HG03460 (cell line): ENCODE results near the gene UBE3C.
A peak's percentile ranks its signal among the peaks of the same experiment; 100 is the strongest.
"Not testable (repeated sequence)": the region's sequence is repeated elsewhere in the genome, so short reads cannot be mapped to it uniquely, and the experiment has no call there.

Experiments used
- ATAC-seq: cut with Tn5 transposase; IDR thresholded peaks from one replicate; pipeline ENCODE4 v1.9.1; 2021; ENCODE audit not compliant: unreplicated experiment

Gene UBE3C

GRCh38 chr7:157233677-157234076 lies 95.0 kb downstream of the UBE3C start:
- ATAC-seq = no peak

- ATAC-seq = no peak
Measured at GRCh38 chr7:157234271-157234670, 95.5 kb downstream of the UBE3C start.

- no peak for ATAC-seq
Measured at GRCh38 chr7:157235357-157236333, 96.9 kb downstream of the UBE3C start.

- ATAC-seq = no peak
Measured at GRCh38 chr7:157238087-157238486, 99.4 kb downstream of the UBE3C start.

GRCh38 chr7:157239571-157240270 lies 101.0 kb downstream of the UBE3C start:
- ATAC-seq = no peak

GRCh38 chr7:157241631-157242030 lies 102.9 kb downstream of the UBE3C start:
- ATAC-seq = no peak

GRCh38 chr7:157244516-157245294 lies 106.0 kb downstream of the UBE3C start:
- ATAC-seq = no peak

- no peak for ATAC-seq
Measured at GRCh38 chr7:157246052-157246451, 107.3 kb downstream of the UBE3C start.

- no peak for ATAC-seq
Measured at GRCh38 chr7:157248659-157249058, 109.9 kb downstream of the UBE3C start.

- ATAC-seq = peak; percentile 82
Measured at GRCh38 chr7:157250605-157251228, 112.0 kb downstream of the UBE3C start.

GRCh38 chr7:157251817-157252216 lies 113.1 kb downstream of the UBE3C start:
- not testable (repeated sequence) for ATAC-seq

- no peak for ATAC-seq
Measured at GRCh38 chr7:157253850-157254249, 115.1 kb downstream of the UBE3C start.

GRCh38 chr7:157254781-157255180 lies 116.1 kb downstream of the UBE3C start:
- ATAC-seq = not testable (repeated sequence)

- no peak for ATAC-seq
Measured at GRCh38 chr7:157255201-157255606, 116.5 kb downstream of the UBE3C start.

GRCh38 chr7:157263156-157263555 lies 124.4 kb downstream of the UBE3C start:
- no peak for ATAC-seq

- no peak for ATAC-seq
Measured at GRCh38 chr7:157265051-157265450, 126.3 kb downstream of the UBE3C start.

- ATAC-seq = no peak
Measured at GRCh38 chr7:157266272-157266671, 127.5 kb downstream of the UBE3C start.

GRCh38 chr7:157267516-157267915 lies 128.8 kb downstream of the UBE3C start:
- no peak for ATAC-seq

- no peak for ATAC-seq
Measured at GRCh38 chr7:157267956-157268355, 129.2 kb downstream of the UBE3C start.

GRCh38 chr7:157268540-157268939 lies 129.8 kb downstream of the UBE3C start:
- ATAC-seq = no peak
